ENCODE results near the gene TAF11L5.
"Not testable (repeated sequence)": the region's sequence is repeated elsewhere in the genome, so short reads cannot be mapped to it uniquely, and the experiment has no call there.

The TAF11L5 gene

GRCh38 chr5:17524935-17525334 lies at the start of gene TAF11L5:
Gene TAF11L5, plus strand, starts transcription at chr5:17525235.
- DNase-seq, result not testable (repeated sequence)

DNA sequence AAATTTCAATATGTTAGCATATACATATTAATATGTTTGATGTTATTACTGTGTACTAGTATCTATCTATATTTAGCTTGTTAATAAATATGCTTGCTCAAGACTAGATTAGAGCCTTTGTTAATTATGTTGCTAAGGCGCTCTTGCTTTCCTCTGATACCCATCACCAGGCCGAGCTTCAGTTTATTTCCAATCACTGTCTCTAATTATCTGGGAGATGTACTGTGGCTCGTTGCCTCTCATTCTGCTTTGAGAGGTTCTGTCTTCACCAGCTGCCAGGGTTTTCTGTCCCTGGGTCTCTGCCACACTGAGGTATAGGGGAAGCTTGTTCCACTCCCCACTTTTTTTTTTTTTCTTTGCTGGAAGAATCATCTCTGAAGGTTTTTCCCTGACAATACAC lies 48.0 kb upstream of the TAF11L5 start:
- DNase-seq, result no peak

- DNase-seq, result no peak
Measured at GRCh38 chr5:17477573-17478265, 47.3 kb upstream of the TAF11L5 start.

- no peak for DNase-seq
Measured at GRCh38 chr5:17481378-17481777, 43.7 kb upstream of the TAF11L5 start.

GRCh38 chr5:17482790-17483189 lies 42.2 kb upstream of the TAF11L5 start:
- DNase-seq, result no peak

DNA sequence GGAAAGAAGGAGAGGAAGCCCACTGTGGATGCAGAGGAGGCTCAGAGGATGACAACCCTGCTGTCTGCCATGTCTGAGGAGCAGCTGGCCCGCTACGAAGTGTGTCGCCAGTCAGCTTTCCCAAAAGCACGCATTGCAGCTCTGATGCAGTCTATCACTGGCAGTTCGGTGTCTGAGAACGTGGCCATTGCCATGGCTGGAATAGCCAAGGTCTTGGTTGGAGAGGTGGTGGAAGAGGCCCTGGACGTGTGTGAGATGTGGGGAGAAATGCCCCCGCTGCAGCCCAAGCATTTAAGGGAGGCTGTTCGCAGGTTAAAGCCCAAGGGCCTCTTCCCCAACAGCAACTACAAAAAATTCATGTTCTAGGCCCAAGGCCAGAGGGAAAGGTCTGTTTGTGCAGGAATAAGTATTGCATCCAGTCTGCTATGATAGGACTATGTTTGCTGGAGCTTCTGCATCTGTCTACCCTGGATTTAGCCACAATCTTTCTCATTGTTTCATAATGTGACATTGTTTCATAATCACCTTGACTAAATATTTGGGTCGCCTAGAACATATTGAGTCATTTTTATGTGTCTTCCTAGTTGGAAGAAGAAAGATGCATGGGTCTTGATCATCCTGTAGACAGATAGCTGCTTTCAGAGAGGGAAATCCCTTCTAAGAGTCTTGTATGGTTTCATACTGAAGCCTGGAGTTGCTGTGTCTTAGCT lies 38.4 kb upstream of the TAF11L5 start:
- not testable (repeated sequence) for DNase-seq

GRCh38 chr5:17487174-17487512 lies 37.9 kb upstream of the TAF11L5 start:
- DNase-seq, result no peak

GRCh38 chr5:17491257-17491656 lies 33.8 kb upstream of the TAF11L5 start:
- DNase-seq, result not testable (repeated sequence)

GRCh38 chr5:17492770-17493169 lies 32.3 kb upstream of the TAF11L5 start:
- no peak for DNase-seq

DNA sequence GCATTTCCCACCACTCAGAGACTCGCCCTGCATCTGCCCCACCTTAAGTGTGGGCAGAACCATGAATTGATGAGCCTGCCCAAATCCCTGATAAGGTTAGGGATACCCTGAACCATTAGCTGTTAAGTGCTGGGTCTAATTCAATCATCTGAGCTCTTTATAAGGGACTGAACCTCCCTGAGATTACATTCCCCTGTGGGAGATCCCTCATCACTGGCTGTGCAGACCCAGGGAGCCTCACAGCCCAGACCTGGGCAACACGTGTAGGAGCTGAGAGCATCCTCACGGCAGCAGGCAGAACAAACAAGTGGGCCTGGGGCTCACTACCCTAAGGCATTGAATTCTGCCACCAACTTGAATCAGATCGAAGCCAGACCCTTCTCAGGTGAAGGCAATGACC lies 27.6 kb upstream of the TAF11L5 start:
- DNase-seq, result no peak

GRCh38 chr5:17497931-17498330 lies 27.1 kb upstream of the TAF11L5 start, which contains the start of gene TAF11L2:
Gene TAF11L2, plus strand, starts transcription at chr5:17498231.
- DNase-seq, result not testable (repeated sequence)

DNA sequence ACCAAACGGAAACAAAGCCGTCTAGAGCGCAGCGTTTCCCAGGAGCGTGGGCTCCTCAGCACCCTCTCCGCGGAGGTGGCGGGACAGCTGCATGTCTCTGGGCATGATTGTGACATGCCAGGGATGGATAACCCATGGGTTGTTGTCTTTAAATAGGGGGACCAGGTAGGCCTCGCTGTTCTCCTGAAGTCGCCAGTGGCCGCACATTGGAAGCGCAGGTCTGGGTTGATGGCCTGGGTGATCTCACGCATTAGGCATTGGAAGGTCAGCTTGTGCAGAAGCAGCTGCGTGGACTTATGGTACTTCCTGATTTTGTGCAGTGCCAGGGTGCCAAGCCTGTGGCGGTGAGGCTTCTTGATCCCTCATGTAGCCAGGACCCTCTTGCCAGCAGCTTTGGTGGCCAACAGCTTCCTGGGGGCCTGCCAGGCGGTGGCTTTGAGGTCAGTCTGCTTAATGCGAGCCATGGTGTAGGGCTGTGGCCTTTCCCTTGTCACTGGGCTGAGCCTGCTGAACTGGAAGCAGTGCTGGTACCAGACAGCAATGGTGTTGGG lies 13.2 kb upstream of the TAF11L5 start:
- no peak for DNase-seq

DNA sequence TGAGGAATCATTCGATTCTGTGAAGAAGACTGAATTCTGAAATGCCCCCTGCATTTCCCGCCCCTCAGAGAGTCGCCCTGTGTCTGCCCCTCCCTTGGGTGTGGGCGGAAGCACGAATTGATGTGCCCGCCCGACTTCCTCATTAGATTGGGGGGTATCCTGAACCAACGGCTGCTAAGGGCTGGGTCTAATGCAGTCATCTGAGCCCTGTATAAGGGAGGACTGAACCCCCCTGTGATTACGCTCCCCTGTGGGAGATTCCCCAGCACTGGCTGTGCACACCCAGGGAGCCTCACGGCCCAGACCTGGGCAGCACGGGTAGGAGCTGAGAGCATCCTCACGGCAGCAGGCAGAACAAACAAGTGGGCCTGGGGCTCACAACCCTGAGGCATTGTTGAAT lies 7.5 kb upstream of the TAF11L5 start:
- DNase-seq, result peak; percentile 18

DNA sequence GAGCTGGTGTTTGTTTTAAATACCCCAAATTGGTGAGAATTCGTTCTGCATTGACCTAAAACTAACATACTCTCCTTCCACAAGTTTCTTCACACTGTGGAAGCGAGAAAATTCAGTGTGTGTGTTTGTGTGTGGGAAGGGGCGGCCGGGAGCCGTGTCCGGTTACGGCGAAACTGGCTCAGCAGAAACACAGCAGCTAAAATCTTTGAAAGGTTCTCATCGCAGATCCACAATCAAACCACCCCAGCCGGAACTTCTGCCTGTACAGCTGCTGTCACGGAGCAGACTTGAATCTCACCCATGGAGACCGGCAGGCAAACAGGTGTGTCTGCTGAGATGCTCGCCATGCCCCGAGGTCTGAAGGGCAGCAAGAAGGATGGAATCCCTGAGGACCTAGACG lies 7.0 kb upstream of the TAF11L5 start, which contains the start of gene TAF11L3:
TSS of gene TAF11L3 (plus strand) at position 301 of the 400 bp plus-strand sequence.
- not testable (repeated sequence) for DNase-seq

DNA sequence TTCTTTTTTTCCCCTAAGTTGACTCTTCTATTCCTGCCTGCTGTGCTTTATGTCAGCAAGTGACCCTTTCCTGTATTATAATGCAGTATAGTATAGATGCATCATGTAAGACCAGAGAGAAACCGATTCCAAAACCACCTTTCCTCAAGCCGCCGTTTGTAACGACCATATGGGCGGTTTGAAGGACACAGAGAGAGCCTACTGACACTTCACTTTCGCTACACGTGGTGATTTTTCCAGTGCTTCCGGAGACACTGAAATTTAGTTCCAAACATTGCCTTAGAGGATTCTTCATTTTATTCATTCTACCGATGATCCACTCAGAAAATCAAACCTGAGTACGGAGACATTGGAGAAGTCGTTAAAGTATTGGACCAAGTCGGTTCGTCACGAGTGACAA lies 5.5 kb upstream of the TAF11L5 start:
- not testable (repeated sequence) for DNase-seq

GRCh38 chr5:17521501-17521900 lies 3.5 kb upstream of the TAF11L5 start, which contains the start of gene TAF11L4:
Gene TAF11L4, plus strand, starts transcription at chr5:17521801.
- not testable (repeated sequence) for DNase-seq

GRCh38 chr5:17526504-17526903 lies 1.5 kb downstream of the TAF11L5 start:
- DNase-seq, result not testable (repeated sequence)

DNA sequence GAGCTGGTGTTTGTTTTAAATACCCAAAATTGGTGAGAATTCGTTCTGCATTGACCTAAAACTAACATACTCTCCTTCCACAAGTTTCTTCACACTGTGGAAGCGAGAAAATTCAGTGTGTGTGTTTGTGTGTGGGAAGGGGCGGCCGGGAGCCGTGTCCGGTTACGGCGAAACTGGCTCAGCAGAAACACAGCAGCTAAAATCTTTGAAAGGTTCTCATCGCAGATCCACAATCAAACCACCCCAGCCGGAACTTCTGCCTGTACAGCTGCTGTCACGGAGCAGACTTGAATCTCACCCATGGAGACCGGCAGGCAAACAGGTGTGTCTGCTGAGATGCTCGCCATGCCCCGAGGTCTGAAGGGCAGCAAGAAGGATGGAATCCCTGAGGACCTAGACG lies 3.3 kb downstream of the TAF11L5 start, which contains the start of gene TAF11L6:
TSS of gene TAF11L6 (plus strand) at position 301 of the 400 bp plus-strand sequence.
- not testable (repeated sequence) for DNase-seq

All from activated gamma-delta T cell treated with Interleukin-2 at 50 U/mL for 16 hours (primary cell).